ENCODE measurements around the gene MLEC. TPM values are rescaled to one million over a fixed set of nuclear protein-coding genes. Genes with fewer than 3 reads are reported as not detected.
A peak's percentile ranks its signal among the peaks of the same experiment; 100 is the strongest.
"Not testable (repeated sequence)": the region's sequence is repeated elsewhere in the genome, so short reads cannot be mapped to it uniquely, and the experiment has no call there.

The MLEC gene
- total RNA-seq, 4 donors from 2014 or later = 46.5 to 89.4 (median 60.1) TPM

GRCh38 chr12:120726961-120727360 is 40.0 kb downstream of the MLEC start:
- peaks cover 0 to 51% of the 10 kb centered on the region in 2 donors for H3K36me3 ChIP-seq
- peak overlapping the region; percentile 92 to 96 (median 94) for H3K27ac ChIP-seq
- no peaks in the 10 kb centered on the region for H3K27me3 ChIP-seq
- TF ChIP-seq CTCF (IDR thresholded peaks at IDR 0.05 in 4 of 5, conservative IDR thresholded peaks at IDR 0.05 in 1 of 5) = no peak
- no peak for TF ChIP-seq POLR2A (IDR thresholded peaks at IDR 0.05)
- no peak for DNase-seq
- intact Hi-C loops (cut with DNase I; ENCODE audit: low total_unique reads) (loop anchor here (5.0 kb wide), 2 partner anchors 125 to 175 kb away; partner anchors contain the start of gene SPPL3), in situ Hi-C loops (cut with MboI; ENCODE audit: low sequenced_read_pairs in 4 of 4) (no loop called here)
- no peaks in the 10 kb centered on the region for H3K9me3 ChIP-seq
- H3K4me1 ChIP-seq = peaks cover 13 to 20% of the 10 kb centered on the region in 2 donors
- peak overlapping the region; percentile 78 to 92 (median 86) for H3K4me3 ChIP-seq
- ATAC-seq = no peak

- intact Hi-C loops (cut with DNase I; ENCODE audit: low total_unique reads); DNase-seq; H3K27ac ChIP-seq; H3K4me1 ChIP-seq; H3K4me3 ChIP-seq; ATAC-seq; in situ Hi-C loops (cut with MboI; ENCODE audit: low sequenced_read_pairs in 4 of 4); H3K27me3 ChIP-seq; H3K9me3 ChIP-seq: not testable (repeated sequence)
- peaks cover 0 to 45% of the 10 kb centered on the region in 2 donors for H3K36me3 ChIP-seq
Measured at GRCh38 chr12:120732198-120732597, 45.2 kb downstream of the MLEC start.

- H3K9me3 ChIP-seq = no peaks in the 10 kb centered on the region
- in situ Hi-C loops (cut with MboI; ENCODE audit: low sequenced_read_pairs in 4 of 4) = no loop called here
- H3K36me3 ChIP-seq = peaks cover 0 to 33% of the 10 kb centered on the region in 2 donors
- H3K27me3 ChIP-seq = no peaks in the 10 kb centered on the region
- DNase-seq = no peak
- H3K27ac ChIP-seq = no peak overlapping the region
- TF ChIP-seq POLR2A (IDR thresholded peaks at IDR 0.05) (no peak), CTCF (IDR thresholded peaks at IDR 0.05 in 4 of 5, conservative IDR thresholded peaks at IDR 0.05 in 1 of 5) (no peak)
- ATAC-seq = no peak
- intact Hi-C loops (cut with DNase I; ENCODE audit: low total_unique reads) = no loop called here
- H3K4me3 ChIP-seq = no peak overlapping the region
- H3K4me1 ChIP-seq = no peaks in the 10 kb centered on the region
Measured at GRCh38 chr12:120733574-120733973, 46.6 kb downstream of the MLEC start.

- no peak for DNase-seq
Measured at GRCh38 chr12:120734210-120734609, 47.3 kb downstream of the MLEC start.

GRCh38 chr12:120735181-120735580 is 48.2 kb downstream of the MLEC start:
- H3K27me3 ChIP-seq = no peaks in the 10 kb centered on the region
- no peaks in the 10 kb centered on the region for H3K4me1 ChIP-seq
- H3K27ac ChIP-seq = no peak overlapping the region
- intact Hi-C loops (cut with DNase I; ENCODE audit: low total_unique reads) (no loop called here), in situ Hi-C loops (cut with MboI; ENCODE audit: low sequenced_read_pairs in 4 of 4) (no loop called here)
- peaks cover 0 to 28% of the 10 kb centered on the region in 2 donors for H3K36me3 ChIP-seq
- DNase-seq = no peak
- no peak overlapping the region for H3K4me3 ChIP-seq
- no peak for ATAC-seq
- no peak for TF ChIP-seq CTCF (IDR thresholded peaks at IDR 0.05 in 4 of 5, conservative IDR thresholded peaks at IDR 0.05 in 1 of 5)
- no peak for TF ChIP-seq POLR2A (IDR thresholded peaks at IDR 0.05)
- H3K9me3 ChIP-seq = no peaks in the 10 kb centered on the region

More at GRCh38 chr12:120734210-120734609, 47.3 kb downstream of the MLEC start:
- H3K9me3 ChIP-seq = no peaks in the 10 kb centered on the region
- ATAC-seq = no peak
- peaks cover 0 to 35% of the 10 kb centered on the region in 2 donors for H3K36me3 ChIP-seq
- in situ Hi-C loops (cut with MboI; ENCODE audit: low sequenced_read_pairs in 4 of 4) (no loop called here), intact Hi-C loops (cut with DNase I; ENCODE audit: low total_unique reads) (no loop called here)
- TF ChIP-seq CTCF (IDR thresholded peaks at IDR 0.05 in 4 of 5, conservative IDR thresholded peaks at IDR 0.05 in 1 of 5) (no peak), POLR2A (IDR thresholded peaks at IDR 0.05) (no peak)
- H3K27me3 ChIP-seq = no peaks in the 10 kb centered on the region
- no peaks in the 10 kb centered on the region for H3K4me1 ChIP-seq
- H3K27ac ChIP-seq = no peak overlapping the region
- no peak overlapping the region for H3K4me3 ChIP-seq
